H9 (cell line): ENCODE data around the gene ASPSCR1. TPM values are rescaled to one million over a fixed set of nuclear protein-coding genes. Genes with fewer than 3 reads are reported as not detected.

Experiments used
- DNase-seq: peaks from one replicate; pipeline ENCODE4 v3.0.0-alpha.2; 2017
- H2AFZ ChIP-seq: one replicate; pipeline ENCODE4 v1.6.1; 2013; ENCODE audit warnings: mild to moderate bottlenecking, low read length, control low read depth, moderate library complexity
- H2AK5ac ChIP-seq: 2 replicates; pipeline ENCODE4 v1.6.1; 2013; ENCODE audit warnings: low read length, control low read depth, mixed read lengths; ENCODE audit not compliant: insufficient read length
- H2BK120ac ChIP-seq: one replicate; pipeline ENCODE4 v1.6.1; 2013; ENCODE audit warnings: low read depth, mild to moderate bottlenecking, low read length, control low read depth, inconsistent platforms; ENCODE audit not compliant: poor library complexity, severe bottlenecking
- H2BK12ac ChIP-seq: 2 replicates; pipeline ENCODE4 v1.6.1; 2013; ENCODE audit warnings: low read length, control low read depth, mixed read lengths, low read depth; ENCODE audit not compliant: insufficient read length
- H2BK15ac ChIP-seq: 2 replicates; pipeline ENCODE4 v1.6.1; 2013; ENCODE audit warnings: low read depth, low read length, control low read depth
- H2BK20ac ChIP-seq: one replicate; pipeline ENCODE4 v1.6.1; 2013; ENCODE audit warnings: low read depth, mild to moderate bottlenecking, low read length, control low read depth, inconsistent platforms; ENCODE audit not compliant: poor library complexity, severe bottlenecking
- H2BK5ac ChIP-seq: 2 replicates; pipeline ENCODE4 v1.6.1; 2013; ENCODE audit warnings: low read length, control low read depth, mixed read lengths; ENCODE audit not compliant: insufficient read length
- H3K14ac ChIP-seq: 2 replicates; pipeline ENCODE4 v1.6.1; 2013; ENCODE audit warnings: low read length, control low read depth; ENCODE audit not compliant: insufficient read depth
- H3K18ac ChIP-seq: 2 replicates; pipeline ENCODE4 v1.6.1; 2013; ENCODE audit warnings: low read depth, mild to moderate bottlenecking, mixed read lengths, low read length, control low read depth; ENCODE audit not compliant: insufficient read length
- H3K23ac ChIP-seq: 2 replicates; pipeline ENCODE4 v1.6.1; 2013; ENCODE audit warnings: low read length, control low read depth, mixed read lengths, low read depth; ENCODE audit not compliant: insufficient read length
- H3K23me2 ChIP-seq: 2 replicates; pipeline ENCODE4 v1.6.1; 2013; ENCODE audit warnings: low read depth, mild to moderate bottlenecking, mixed read lengths, low read length, control low read depth; ENCODE audit not compliant: insufficient read length, poor library complexity, severe bottlenecking
- H3K27ac ChIP-seq: 2 replicates; pipeline ENCODE4 v1.5.1; 2013; ENCODE audit warnings: low read length, control low read depth, mixed read lengths, low read depth; ENCODE audit not compliant: insufficient read length
- H3K27me3 ChIP-seq: 2 replicates; pipeline ENCODE4 v1.6.1; 2013; ENCODE audit warnings: low read length, control low read depth, inconsistent platforms; ENCODE audit not compliant: insufficient read depth
- H3K4ac ChIP-seq: 2 replicates; pipeline ENCODE4 v1.6.1; 2013; ENCODE audit warnings: low read depth, mild to moderate bottlenecking, control low read depth, inconsistent platforms, low read length, moderate library complexity
- H3K4me1 ChIP-seq: 2 replicates; pipeline ENCODE4 v1.6.1; 2013; ENCODE audit warnings: low read length, control low read depth, inconsistent platforms; ENCODE audit not compliant: insufficient read depth
- H3K4me2 ChIP-seq: 2 replicates; pipeline ENCODE4 v1.6.1; 2013; ENCODE audit warnings: low read length, control low read depth, mixed read lengths; ENCODE audit not compliant: insufficient read length, insufficient read depth
- H3K56ac ChIP-seq: 2 replicates; pipeline ENCODE4 v1.6.1; 2013; ENCODE audit warnings: low read depth, mild to moderate bottlenecking, mixed read lengths, low read length, control low read depth; ENCODE audit not compliant: insufficient read length
- H3K79me1 ChIP-seq: 2 replicates; pipeline ENCODE4 v1.6.1; 2013; ENCODE audit warnings: low read depth, mild to moderate bottlenecking, moderate library complexity, low read length, control low read depth, inconsistent platforms; ENCODE audit not compliant: insufficient read depth, poor library complexity, severe bottlenecking
- H3K79me2 ChIP-seq: 2 replicates; pipeline ENCODE4 v1.6.1; 2013; ENCODE audit warnings: low read length, control low read depth, inconsistent platforms; ENCODE audit not compliant: insufficient read depth
- H3K9ac ChIP-seq: 2 replicates; pipeline ENCODE4 v1.6.1; 2013; ENCODE audit warnings: low read length, control low read depth, mixed read lengths; ENCODE audit not compliant: insufficient read length; ENCODE audit errors: extremely low read depth
- H3K9me3 ChIP-seq: one replicate; pipeline ENCODE4 v1.6.1; 2013; ENCODE audit warnings: low read depth, low read length, inconsistent platforms; ENCODE audit not compliant: control insufficient read depth
- H3T11ph ChIP-seq: one replicate; pipeline ENCODE4 v1.6.1; 2013; ENCODE audit warnings: mild to moderate bottlenecking, low read length, control low read depth, inconsistent platforms
- H4K20me1 ChIP-seq: one replicate; pipeline ENCODE4 v1.6.1; 2013; ENCODE audit not compliant: control insufficient read depth, insufficient read length, insufficient read depth
- H4K5ac ChIP-seq: 2 replicates; pipeline ENCODE4 v1.6.1; 2013; ENCODE audit warnings: low read depth, mild to moderate bottlenecking, mixed read lengths, low read length, control low read depth; ENCODE audit not compliant: insufficient read length
- H4K8ac ChIP-seq: replicated peaks from 2 replicates; pipeline ENCODE4 v1.6.1; 2013; ENCODE audit warnings: low read length, control low read depth, mixed read lengths, low read depth; ENCODE audit not compliant: insufficient read length
- H4K91ac ChIP-seq: 2 replicates; pipeline ENCODE4 v1.6.1; 2013; ENCODE audit warnings: low read depth, mild to moderate bottlenecking, moderate library complexity, mixed read lengths, low read length, control low read depth; ENCODE audit not compliant: insufficient read length
- H3K27ac Mint-ChIP-seq, 3 experiments: 2 replicates in 2 of 3; 3 replicates in 1 of 3; pipeline ENCODE4 v1.8.0; 2020 to 2021; ENCODE audit warnings: mixed read lengths in 3 of 3, mild to moderate bottlenecking in 1 of 3, moderate library complexity in 1 of 3
- H3K27me3 Mint-ChIP-seq: 2 replicates; pipeline ENCODE4 v1.8.0; 2021; ENCODE audit warnings: low read depth, mild to moderate bottlenecking, moderate library complexity, mixed read lengths
- H3K36me3 Mint-ChIP-seq, 3 experiments: 2 replicates in 2 of 3; 3 replicates in 1 of 3; pipeline ENCODE4 v1.8.0; 2020 to 2021; ENCODE audit warnings: low read depth in 3 of 3, mixed read lengths in 3 of 3; ENCODE audit not compliant: insufficient read depth in 1 of 3
- H3K4me1 Mint-ChIP-seq, 2 experiments: 2 replicates each; pipeline ENCODE4 v1.8.0; 2020; ENCODE audit warnings: mixed read lengths in 2 of 2
- H3K4me3 Mint-ChIP-seq, 2 experiments: 2 replicates in 1 of 2; 3 replicates in 1 of 2; pipeline ENCODE4 v1.8.0; 2020 to 2021; ENCODE audit warnings: mild to moderate bottlenecking in 2 of 2, mixed read lengths in 2 of 2, moderate library complexity in 1 of 2
- H3K9me3 Mint-ChIP-seq, 2 experiments: 2 replicates in 1 of 2; 3 replicates in 1 of 2; pipeline ENCODE4 v1.8.0; 2020; ENCODE audit warnings: mild to moderate bottlenecking in 2 of 2, mixed read lengths in 2 of 2, moderate library complexity in 1 of 2
- CTCF ChIP-seq: fragments of 200-600 bp; sonication (generic); conservative IDR thresholded peaks from 3 replicates; pipeline ENCODE4 v1.8.0; 2021; ENCODE audit warnings: antibody characterized with exemption, mild to moderate bottlenecking
- WGBS: extraction: QIAGEN DNeasy Blood & Tissue Kit; methylation state at CpG from one replicate; pipeline ENCODE4 v1.1.7; 2013; ENCODE audit warnings: missing lambda C conversion rate, low lambda C conversion rate, mixed read lengths; ENCODE audit not compliant: insufficient read length; ENCODE audit errors: extremely low coverage; 5-methylcytosine and 5-hydroxymethylcytosine counted together
- total RNA-seq: library from RNA; stranded (reverse); gene quantifications from 2 replicates; pipeline ENCODE4 v1.2.1, GENCODE V29; 2021

ASPSCR1 gene
- total RNA-seq, 1 experiment from 2014 or later, result 50.9 TPM

- Histone ChIP-seq H4K20me1 (no peaks in the 10 kb centered on the region), H3K23me2 (no peaks in the 10 kb centered on the region), H2BK12ac (no peak overlapping the region), H2AFZ (no peak overlapping the region), H3K14ac (no peak overlapping the region), H2BK120ac (no peak overlapping the region), H3K23ac (no peak overlapping the region), H4K5ac (no peak overlapping the region), H4K91ac (no peak overlapping the region), H3K79me1 (no peaks in the 10 kb centered on the region), H3T11ph (no peak overlapping the region), H2BK20ac (no peak overlapping the region), H3K4ac (no peak overlapping the region), H3K79me2 (no peaks in the 10 kb centered on the region), H4K8ac (no peak overlapping the region), H2BK5ac (no peak overlapping the region), H3K9ac (no peak overlapping the region), H3K4me2 (no peak overlapping the region), H3K27ac (no peak overlapping the region), H3K9me3 (no peaks in the 10 kb centered on the region), H3K18ac (no peak overlapping the region), H2BK15ac (no peak overlapping the region), H3K56ac (no peak overlapping the region), H3K4me1 (no peaks in the 10 kb centered on the region; the same call in 1 of the 2 replicates), H3K27me3 (no peaks in the 10 kb centered on the region), H2AK5ac (no peak overlapping the region)
- no peak overlapping the region for H3K4me3 Mint-ChIP-seq
- H3K27me3 Mint-ChIP-seq, result no peaks in the 10 kb centered on the region
- no CpG with 5 or more reads among the region's 30 CpGs for WGBS
- peaks cover 0 to 9% (median 9%) of the 10 kb centered on the region in 3 experiments; a peak in 6 of 7 replicates for H3K36me3 Mint-ChIP-seq
- DNase-seq, result no peak
- no peaks in the 10 kb centered on the region for H3K9me3 Mint-ChIP-seq
- H3K27ac Mint-ChIP-seq, result peak overlapping the region; percentile 49 to 87 (median 55); a peak in 2 of 7 replicates
- no peak for TF ChIP-seq CTCF
- H3K4me1 Mint-ChIP-seq, result peaks cover 8 to 20% of the 10 kb centered on the region in 2 experiments
These were observed 19.5 kb downstream of the ASPSCR1 start for GRCh38 chr17:81996757-81997441.
